ENCODE data around the gene SRPK3. TPM values are rescaled to one million over a fixed set of nuclear protein-coding genes. Genes with fewer than 3 reads are reported as not detected.

Gene SRPK3
- total and polyA plus RNA-seq, 4 donors, result 0.05 TPM; not detected in 3

DNA sequence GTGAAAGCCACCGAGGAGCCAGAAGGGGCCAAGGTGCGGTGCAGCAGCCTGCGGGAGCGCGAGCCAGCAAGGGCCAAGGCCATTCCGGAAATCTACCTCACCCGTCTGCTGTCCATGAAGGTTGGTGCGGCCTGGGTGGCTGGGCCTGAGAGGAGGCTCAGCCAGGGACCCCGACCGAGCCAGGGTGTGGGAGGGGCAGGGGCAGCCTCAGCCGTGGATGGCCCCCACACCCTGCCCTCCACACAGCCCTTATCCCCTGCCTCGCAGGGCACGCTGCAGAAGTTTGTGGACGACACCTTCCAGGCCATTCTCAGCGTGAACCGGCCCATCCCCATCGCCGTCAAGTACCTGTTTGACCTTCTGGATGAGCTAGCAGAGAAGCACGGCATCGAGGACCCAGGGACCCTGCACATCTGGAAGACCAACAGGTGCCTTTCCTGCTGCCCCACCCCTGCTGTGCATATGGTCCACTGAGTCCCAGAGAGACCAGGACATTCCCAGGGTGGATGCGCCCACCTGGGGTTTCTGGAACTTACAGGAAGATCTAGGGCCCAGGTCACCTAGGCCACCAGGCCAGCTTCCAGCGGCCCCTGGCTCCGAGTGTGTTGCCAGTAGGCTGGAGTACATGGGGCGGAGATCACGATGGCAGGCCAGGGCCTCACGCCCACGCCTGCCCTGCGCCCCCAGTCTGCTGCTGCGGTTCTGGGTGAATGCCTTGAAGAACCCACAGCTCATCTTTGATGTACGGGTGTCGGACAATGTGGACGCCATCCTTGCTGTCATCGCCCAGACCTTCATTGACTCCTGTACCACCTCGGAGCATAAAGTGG, 3.4 kb upstream of the SRPK3 start:
- H3K36me3 ChIP-seq (ENCODE audit: control insufficient read depth in 4 of 4, insufficient read depth in 3 of 4, low read depth in 1 of 4, low read length in 3 of 4), result no peaks in the 10 kb centered on the region
- H3K27me3 ChIP-seq (ENCODE audit: control insufficient read depth in 4 of 4, insufficient read depth in 4 of 4, low read length in 3 of 4), result no peaks in the 10 kb centered on the region
- H3K9ac ChIP-seq (ENCODE audit: low read depth in 1 of 2, low read length in 2 of 2), result no peak overlapping the region
- H3K4me1 ChIP-seq (ENCODE audit: control insufficient read depth in 4 of 4, insufficient read depth in 4 of 4, low read length in 3 of 4), result no peaks in the 10 kb centered on the region
- H3K27ac ChIP-seq (ENCODE audit: low read depth in 1 of 2, low read length in 2 of 2), result no peak overlapping the region
- H3K9me3 ChIP-seq (ENCODE audit: control insufficient read depth in 4 of 4, low read length in 3 of 4), result no peaks in the 10 kb centered on the region
- TF ChIP-seq JUND (IDR thresholded peaks at IDR 0.05) (no peak), EGR1 (IDR thresholded peaks at IDR 0.05; ENCODE audit: low read depth in 2 of 2) (no peak), RXRA (IDR thresholded peaks at IDR 0.05) (no peak), NR2F2 (IDR thresholded peaks at IDR 0.05) (no peak), HNF4G (IDR thresholded peaks at IDR 0.05) (no peak), TAF1 (conservative IDR thresholded peaks at IDR 0.05) (no peak), GABPA (IDR thresholded peaks at IDR 0.05 in 1 of 2, conservative IDR thresholded peaks at IDR 0.05 in 1 of 2) (no peak), FOXA1 (IDR thresholded peaks at IDR 0.05) (no peak), REST (IDR thresholded peaks at IDR 0.05) (no peak), RAD21 (IDR thresholded peaks at IDR 0.05) (no peak), CTCF (IDR thresholded peaks at IDR 0.05; ENCODE audit: low read depth, low read length, missing input control) (no peak), HNF4A (conservative IDR thresholded peaks at IDR 0.05) (no peak)
- TF ChIP-seq, protein P1, sequence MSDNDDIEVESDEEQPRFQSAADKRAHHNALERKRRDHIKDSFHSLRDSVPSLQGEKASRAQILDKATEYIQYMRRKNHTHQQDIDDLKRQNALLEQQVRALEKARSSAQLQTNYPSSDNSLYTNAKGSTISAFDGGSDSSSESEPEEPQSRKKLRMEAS (IDR thresholded peaks at IDR 0.05), result no peak
- TF ChIP-seq, protein P2, sequence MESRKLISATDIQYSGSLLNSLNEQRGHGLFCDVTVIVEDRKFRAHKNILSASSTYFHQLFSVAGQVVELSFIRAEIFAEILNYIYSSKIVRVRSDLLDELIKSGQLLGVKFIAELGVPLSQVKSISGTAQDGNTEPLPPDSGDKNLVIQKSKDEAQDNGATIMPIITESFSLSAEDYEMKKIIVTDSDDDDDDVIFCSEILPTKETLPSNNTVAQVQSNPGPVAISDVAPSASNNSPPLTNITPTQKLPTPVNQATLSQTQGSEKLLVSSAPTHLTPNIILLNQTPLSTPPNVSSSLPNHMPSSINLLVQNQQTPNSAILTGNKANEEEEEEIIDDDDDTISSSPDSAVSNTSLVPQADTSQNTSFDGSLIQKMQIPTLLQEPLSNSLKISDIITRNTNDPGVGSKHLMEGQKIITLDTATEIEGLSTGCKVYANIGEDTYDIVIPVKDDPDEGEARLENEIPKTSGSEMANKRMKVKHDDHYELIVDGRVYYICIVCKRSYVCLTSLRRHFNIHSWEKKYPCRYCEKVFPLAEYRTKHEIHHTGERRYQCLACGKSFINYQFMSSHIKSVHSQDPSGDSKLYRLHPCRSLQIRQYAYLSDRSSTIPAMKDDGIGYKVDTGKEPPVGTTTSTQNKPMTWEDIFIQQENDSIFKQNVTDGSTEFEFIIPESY (IDR thresholded peaks at IDR 0.05), result no peak
- DNase-seq (ENCODE audit: low spot score), result no peak
- 83% methylated on average over 34 of the region's 34 CpGs for whole genome bisulfite sequencing
- no peak overlapping the region for H3K4me3 ChIP-seq (ENCODE audit: low read depth in 1 of 3, low read length in 3 of 3)

DNA sequence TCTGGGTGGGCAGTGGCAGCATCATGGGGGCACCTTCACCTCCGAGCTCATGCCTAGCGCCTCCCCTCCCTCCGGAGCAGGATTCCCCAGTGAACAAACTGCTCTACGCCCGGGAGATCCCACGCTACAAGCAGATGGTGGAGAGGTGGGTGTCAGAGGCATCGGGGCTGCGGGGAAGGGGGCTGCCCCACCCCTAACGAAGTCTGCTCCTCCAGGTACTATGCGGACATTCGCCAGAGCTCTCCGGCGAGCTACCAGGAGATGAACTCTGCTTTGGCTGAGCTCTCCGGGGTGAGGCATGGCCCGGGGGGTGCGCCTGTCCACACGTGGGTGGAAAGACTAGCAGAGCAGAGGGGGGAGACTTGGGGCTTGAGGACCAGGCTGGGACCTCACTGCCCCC, 2.7 kb upstream of the SRPK3 start:
- H3K9me3 ChIP-seq (ENCODE audit: control insufficient read depth in 4 of 4, low read length in 3 of 4), result no peaks in the 10 kb centered on the region
- no peaks in the 10 kb centered on the region for H3K4me1 ChIP-seq (ENCODE audit: control insufficient read depth in 4 of 4, insufficient read depth in 4 of 4, low read length in 3 of 4)
- no peaks in the 10 kb centered on the region for H3K27me3 ChIP-seq (ENCODE audit: control insufficient read depth in 4 of 4, insufficient read depth in 4 of 4, low read length in 3 of 4)
- H3K36me3 ChIP-seq (ENCODE audit: control insufficient read depth in 4 of 4, insufficient read depth in 3 of 4, low read depth in 1 of 4, low read length in 3 of 4), result no peaks in the 10 kb centered on the region
- H3K4me3 ChIP-seq (ENCODE audit: low read depth in 1 of 3, low read length in 3 of 3), result no peak overlapping the region
- no peak overlapping the region for H3K27ac ChIP-seq (ENCODE audit: low read depth in 1 of 2, low read length in 2 of 2)
- no peak for DNase-seq (ENCODE audit: low spot score)
- no peak overlapping the region for H3K9ac ChIP-seq (ENCODE audit: low read depth in 1 of 2, low read length in 2 of 2)
- WGBS, result 69% methylated on average over 17 of the region's 17 CpGs
- TF ChIP-seq FOXA2 (IDR thresholded peaks at IDR 0.05) (no peak), TAF1 (conservative IDR thresholded peaks at IDR 0.05) (no peak), SP1 (IDR thresholded peaks at IDR 0.05) (no peak), ATF3 (IDR thresholded peaks at IDR 0.05) (no peak), REST (IDR thresholded peaks at IDR 0.05) (no peak), NR2F2 (IDR thresholded peaks at IDR 0.05) (no peak), HNF4G (IDR thresholded peaks at IDR 0.05) (no peak), RXRA (IDR thresholded peaks at IDR 0.05) (no peak), RAD21 (IDR thresholded peaks at IDR 0.05) (no peak), EGR1 (IDR thresholded peaks at IDR 0.05; ENCODE audit: low read depth in 2 of 2) (no peak), HNF4A (conservative IDR thresholded peaks at IDR 0.05) (no peak)
- TF ChIP-seq, protein P2 (IDR thresholded peaks at IDR 0.05), result no peak

All from liver (tissue), 9 donors.